PC-3 (cell line): ENCODE results near the gene MED12L.

Experiments used
- CTCF ChIP-seq: fragments of 300-600 bp; sonication (generic); conservative IDR thresholded peaks from 2 replicates; pipeline ENCODE4 v1.5.1; 2017; ENCODE audit warnings: antibody characterized with exemption, low read depth, mild to moderate bottlenecking, low read length
- EZH2 ChIP-seq: fragments of 300-600 bp; sonication (generic); IDR thresholded peaks from one replicate; pipeline ENCODE4 v1.6.1; 2017; ENCODE audit warnings: antibody characterized with exemption, mild to moderate bottlenecking, low read length; ENCODE audit not compliant: unreplicated experiment
- EZH2phosphoT487 ChIP-seq: fragments of 300-600 bp; sonication (generic); IDR thresholded peaks from 2 replicates; pipeline ENCODE4 v1.6.1; 2018; ENCODE audit warnings: mild to moderate bottlenecking, antibody characterized with exemption, low read length, borderline replicate concordance

- no peak for TF ChIP-seq CTCF
- TF ChIP-seq EZH2 = no peak
- no peak for TF ChIP-seq EZH2phosphoT487
These were observed 110.4 kb downstream of the MED12L start for GRCh38 chr3:151195826-151196225.
